SK-N-SH treated with all-trans-retinoic acid at 6 μM for 48 hours (cell line): ENCODE data around the gene ITGB7.

Experiments
- ARNTL ChIP-seq: fragments of 450-650 bp; formaldehyde crosslinking; IDR thresholded peaks from 2 replicates; pipeline ENCODE4 v1.5.0; 2020; ENCODE audit warnings: low read depth, mild to moderate bottlenecking, moderate library complexity, borderline replicate concordance
- CREB5 ChIP-seq: fragments of 250-450 bp; sonication (Bioruptor Pico); IDR thresholded peaks from 2 replicates; pipeline ENCODE4 v1.5.1; 2020; ENCODE audit warnings: low read depth, mild to moderate bottlenecking, moderate library complexity
- ESRRG ChIP-seq: fragments of 250-450 bp; sonication (Bioruptor Pico); IDR thresholded peaks from 2 replicates; pipeline ENCODE4 v1.6.1; 2021; ENCODE audit warnings: mild to moderate bottlenecking
- OSR1 ChIP-seq: fragments of 250-450 bp; sonication (Bioruptor Pico); IDR thresholded peaks from 2 replicates; pipeline ENCODE4 v1.8.0; 2022; ENCODE audit warnings: moderate library complexity, mild to moderate bottlenecking, inconsistent platforms
- PATZ1 ChIP-seq: fragments of 250-450 bp; sonication (Bioruptor Pico); IDR thresholded peaks from 2 replicates; pipeline ENCODE4 v1.8.0; 2020; ENCODE audit warnings: mild to moderate bottlenecking, moderate library complexity, borderline replicate concordance
- PPARA ChIP-seq: fragments of 250-450 bp; sonication (Bioruptor Pico); IDR thresholded peaks from 2 replicates; pipeline ENCODE4 v1.5.0; 2020; ENCODE audit warnings: mild to moderate bottlenecking, borderline replicate concordance
- RARB ChIP-seq: fragments of 250-450 bp; sonication (Bioruptor Pico); IDR thresholded peaks from 2 replicates; pipeline ENCODE4 v1.8.0; 2021; ENCODE audit warnings: mild to moderate bottlenecking, moderate library complexity
- TOX ChIP-seq: fragments of 250-450 bp; sonication (Bioruptor Pico); IDR thresholded peaks from 2 replicates; pipeline ENCODE4 v1.8.0; 2021; ENCODE audit warnings: mild to moderate bottlenecking, moderate library complexity, borderline replicate concordance
- ZFP3 ChIP-seq: fragments of 250-450 bp; sonication (Bioruptor Pico); IDR thresholded peaks from 2 replicates; pipeline ENCODE4 v1.5.0; 2020; ENCODE audit warnings: mild to moderate bottlenecking, moderate library complexity
- ZFP30 ChIP-seq: fragments of 450-650 bp; formaldehyde crosslinking; IDR thresholded peaks from 2 replicates; pipeline ENCODE4 v1.5.0; 2022; ENCODE audit warnings: mild to moderate bottlenecking, moderate library complexity
- ZNF8 ChIP-seq: fragments of 450-650 bp; formaldehyde crosslinking; IDR thresholded peaks from 2 replicates; pipeline ENCODE4 v1.5.0; 2020; ENCODE audit warnings: mild to moderate bottlenecking, moderate library complexity
- TF ChIP-seq, protein P1 (sequence below): fragments of 250-450 bp; sonication (Bioruptor Pico); IDR thresholded peaks from 2 replicates; pipeline ENCODE4 v1.8.0; 2021; ENCODE audit warnings: low read depth, mild to moderate bottlenecking, moderate library complexity, borderline replicate concordance
- TF ChIP-seq, protein P2 (sequence below): fragments of 250-450 bp; sonication (Bioruptor Pico); IDR thresholded peaks from 2 replicates; pipeline ENCODE4 v1.5.0; 2020; ENCODE audit warnings: mild to moderate bottlenecking, moderate library complexity
- TF ChIP-seq, protein P3 (sequence below): fragments of 250-450 bp; sonication (Bioruptor Pico); IDR thresholded peaks from 2 replicates; pipeline ENCODE4 v1.5.1; 2021; ENCODE audit warnings: mild to moderate bottlenecking, moderate library complexity

DNA sequence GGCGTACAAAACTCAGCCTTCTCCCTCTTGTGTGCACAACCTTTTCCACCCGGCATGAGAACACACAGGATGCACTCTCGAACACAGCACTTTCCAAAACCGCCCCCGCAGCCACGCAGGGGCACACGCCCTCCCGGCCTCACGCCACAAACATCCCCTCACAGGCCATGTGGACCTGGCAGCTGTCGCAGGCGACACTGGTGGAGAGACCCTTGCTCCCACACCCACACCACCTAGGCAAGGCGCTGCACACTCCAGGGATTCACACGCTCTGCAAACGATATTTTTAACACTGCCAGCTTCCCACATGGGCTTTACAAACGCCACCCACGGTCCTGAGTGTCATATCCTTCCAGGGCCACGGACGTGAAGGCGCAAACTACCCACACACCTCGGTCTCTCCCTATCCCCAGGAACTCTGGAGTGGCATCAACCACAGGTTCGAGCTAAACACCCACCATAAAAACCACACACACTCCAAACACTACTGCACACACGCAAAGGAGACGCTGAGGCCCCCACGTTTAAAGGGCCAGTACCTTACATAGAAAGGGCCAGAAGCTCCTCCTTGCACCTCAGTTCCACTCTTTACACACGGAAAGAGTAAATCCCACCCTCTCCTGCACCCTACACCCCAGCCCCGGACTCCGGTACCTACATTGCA is 12.4 kb upstream of the ITGB7 start:
- TF ChIP-seq ESRRG (CRISPR knock-in tag): no peak
- TF ChIP-seq ZFP30: no peak
- no peak for TF ChIP-seq PATZ1 (CRISPR knock-in tag)
- TF ChIP-seq, protein P1, sequence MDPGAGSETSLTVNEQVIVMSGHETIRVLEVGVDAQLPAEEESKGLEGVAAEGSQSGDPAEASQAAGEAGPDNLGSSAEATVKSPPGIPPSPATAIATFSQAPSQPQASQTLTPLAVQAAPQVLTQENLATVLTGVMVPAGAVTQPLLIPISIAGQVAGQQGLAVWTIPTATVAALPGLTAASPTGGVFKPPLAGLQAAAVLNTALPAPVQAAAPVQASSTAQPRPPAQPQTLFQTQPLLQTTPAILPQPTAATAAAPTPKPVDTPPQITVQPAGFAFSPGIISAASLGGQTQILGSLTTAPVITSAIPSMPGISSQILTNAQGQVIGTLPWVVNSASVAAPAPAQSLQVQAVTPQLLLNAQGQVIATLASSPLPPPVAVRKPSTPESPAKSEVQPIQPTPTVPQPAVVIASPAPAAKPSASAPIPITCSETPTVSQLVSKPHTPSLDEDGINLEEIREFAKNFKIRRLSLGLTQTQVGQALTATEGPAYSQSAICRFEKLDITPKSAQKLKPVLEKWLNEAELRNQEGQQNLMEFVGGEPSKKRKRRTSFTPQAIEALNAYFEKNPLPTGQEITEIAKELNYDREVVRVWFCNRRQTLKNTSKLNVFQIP: no peak
- no peak for TF ChIP-seq RARB
- no peak for TF ChIP-seq TOX (CRISPR knock-in tag)
- TF ChIP-seq CREB5 (CRISPR knock-in tag): no peak
- TF ChIP-seq, protein P2, sequence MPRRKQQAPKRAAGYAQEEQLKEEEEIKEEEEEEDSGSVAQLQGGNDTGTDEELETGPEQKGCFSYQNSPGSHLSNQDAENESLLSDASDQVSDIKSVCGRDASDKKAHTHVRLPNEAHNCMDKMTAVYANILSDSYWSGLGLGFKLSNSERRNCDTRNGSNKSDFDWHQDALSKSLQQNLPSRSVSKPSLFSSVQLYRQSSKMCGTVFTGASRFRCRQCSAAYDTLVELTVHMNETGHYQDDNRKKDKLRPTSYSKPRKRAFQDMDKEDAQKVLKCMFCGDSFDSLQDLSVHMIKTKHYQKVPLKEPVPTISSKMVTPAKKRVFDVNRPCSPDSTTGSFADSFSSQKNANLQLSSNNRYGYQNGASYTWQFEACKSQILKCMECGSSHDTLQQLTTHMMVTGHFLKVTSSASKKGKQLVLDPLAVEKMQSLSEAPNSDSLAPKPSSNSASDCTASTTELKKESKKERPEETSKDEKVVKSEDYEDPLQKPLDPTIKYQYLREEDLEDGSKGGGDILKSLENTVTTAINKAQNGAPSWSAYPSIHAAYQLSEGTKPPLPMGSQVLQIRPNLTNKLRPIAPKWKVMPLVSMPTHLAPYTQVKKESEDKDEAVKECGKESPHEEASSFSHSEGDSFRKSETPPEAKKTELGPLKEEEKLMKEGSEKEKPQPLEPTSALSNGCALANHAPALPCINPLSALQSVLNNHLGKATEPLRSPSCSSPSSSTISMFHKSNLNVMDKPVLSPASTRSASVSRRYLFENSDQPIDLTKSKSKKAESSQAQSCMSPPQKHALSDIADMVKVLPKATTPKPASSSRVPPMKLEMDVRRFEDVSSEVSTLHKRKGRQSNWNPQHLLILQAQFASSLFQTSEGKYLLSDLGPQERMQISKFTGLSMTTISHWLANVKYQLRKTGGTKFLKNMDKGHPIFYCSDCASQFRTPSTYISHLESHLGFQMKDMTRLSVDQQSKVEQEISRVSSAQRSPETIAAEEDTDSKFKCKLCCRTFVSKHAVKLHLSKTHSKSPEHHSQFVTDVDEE (CRISPR knock-in tag): no peak
- no peak for TF ChIP-seq PPARA (CRISPR knock-in tag)
- TF ChIP-seq, protein P3, sequence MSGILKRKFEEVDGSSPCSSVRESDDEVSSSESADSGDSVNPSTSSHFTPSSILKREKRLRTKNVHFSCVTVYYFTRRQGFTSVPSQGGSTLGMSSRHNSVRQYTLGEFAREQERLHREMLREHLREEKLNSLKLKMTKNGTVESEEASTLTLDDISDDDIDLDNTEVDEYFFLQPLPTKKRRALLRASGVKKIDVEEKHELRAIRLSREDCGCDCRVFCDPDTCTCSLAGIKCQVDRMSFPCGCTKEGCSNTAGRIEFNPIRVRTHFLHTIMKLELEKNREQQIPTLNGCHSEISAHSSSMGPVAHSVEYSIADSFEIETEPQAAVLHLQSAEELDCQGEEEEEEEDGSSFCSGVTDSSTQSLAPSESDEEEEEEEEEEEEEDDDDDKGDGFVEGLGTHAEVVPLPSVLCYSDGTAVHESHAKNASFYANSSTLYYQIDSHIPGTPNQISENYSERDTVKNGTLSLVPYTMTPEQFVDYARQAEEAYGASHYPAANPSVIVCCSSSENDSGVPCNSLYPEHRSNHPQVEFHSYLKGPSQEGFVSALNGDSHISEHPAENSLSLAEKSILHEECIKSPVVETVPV (CRISPR knock-in tag): no peak
- no peak for TF ChIP-seq OSR1 (CRISPR knock-in tag)
- TF ChIP-seq ARNTL (CRISPR knock-in tag): no peak
- TF ChIP-seq ZFP3: no peak
- TF ChIP-seq ZNF8: no peak
